WTC11 (cell line): ENCODE results near the gene SCYGR4. TPM values are rescaled to one million over a fixed set of nuclear protein-coding genes. Genes with fewer than 3 reads are reported as not detected.

ENCODE experiments used
- ATAC-seq: fragments of 200-7000 bp; cut with Tn5 transposase; 2 replicates; pipeline ENCODE4 v1.10.0; 2021; ENCODE audit warnings: mild to moderate bottlenecking, moderate library complexity
- CTCF ChIA-PET: fragments of 300-600 bp; sonication (Branson Sonifier 250); formaldehyde crosslinking; loops from one replicate; lab custom pipeline; 2021; ENCODE audit warnings: antibody characterized with exemption; lab: Charles Lee
- POLR2A ChIA-PET: fragments of 350-600 bp; sonication (Branson Sonifier 250); formaldehyde crosslinking; loops from one replicate; lab custom pipeline; 2021; ENCODE audit warnings: antibody characterized with exemption; lab: Charles Lee
- DNase-seq: peaks from one replicate; pipeline ENCODE4 v3.0.0; 2021; ENCODE audit warnings: low spot score
- H3K27ac Mint-ChIP-seq: 2 replicates; pipeline ENCODE4 v1.8.0; 2021; ENCODE audit warnings: mixed read lengths
- H3K27me3 Mint-ChIP-seq: 2 replicates; pipeline ENCODE4 v1.8.0; 2021; ENCODE audit warnings: low read depth, mild to moderate bottlenecking, moderate library complexity, mixed read lengths
- H3K36me3 Mint-ChIP-seq: 2 replicates; pipeline ENCODE4 v1.8.0; 2021; ENCODE audit warnings: mixed read lengths
- H3K4me1 Mint-ChIP-seq: 2 replicates; pipeline ENCODE4 v1.8.0; 2022; ENCODE audit warnings: mixed read lengths
- H3K4me3 Mint-ChIP-seq: 2 replicates; pipeline ENCODE4 v1.8.0; 2021; ENCODE audit warnings: mild to moderate bottlenecking, moderate library complexity, mixed read lengths
- H3K9me3 Mint-ChIP-seq: 2 replicates; pipeline ENCODE4 v1.8.0; 2021; ENCODE audit warnings: mixed read lengths
- AFF4 ChIP-seq: sonication (generic); formaldehyde crosslinking; IDR thresholded peaks from 2 replicates; pipeline ENCODE4 v1.8.1; 2023; ENCODE audit warnings: mild to moderate bottlenecking, missing genetic modification reagents, borderline replicate concordance
- AR ChIP-seq: fragments of 250-450 bp; sonication (Bioruptor Pico); IDR thresholded peaks from 2 replicates; pipeline ENCODE4 v1.9.0; 2021; ENCODE audit warnings: mild to moderate bottlenecking
- CREB1 ChIP-seq: sonication (generic); formaldehyde crosslinking; IDR thresholded peaks from 2 replicates; pipeline ENCODE4 v1.8.0; 2023; ENCODE audit warnings: mild to moderate bottlenecking, missing genetic modification reagents
- CREM ChIP-seq: sonication (generic); formaldehyde crosslinking; IDR thresholded peaks from 2 replicates; pipeline ENCODE4 v1.8.1; 2022; ENCODE audit warnings: mild to moderate bottlenecking, missing genetic modification reagents, moderate library complexity
- CTCF ChIP-seq: fragments of 200-600 bp; IDR thresholded peaks from 2 replicates; pipeline ENCODE4 v1.8.0; 2022; ENCODE audit warnings: antibody characterized with exemption
- E2F1 ChIP-seq: sonication (generic); formaldehyde crosslinking; IDR thresholded peaks from 2 replicates; pipeline ENCODE4 v1.8.0; 2022; ENCODE audit warnings: mild to moderate bottlenecking, missing genetic modification reagents
- ELF4 ChIP-seq: sonication (generic); formaldehyde crosslinking; IDR thresholded peaks from 2 replicates; pipeline ENCODE4 v1.8.1; 2022; ENCODE audit warnings: low read depth, mild to moderate bottlenecking, moderate library complexity, missing genetic modification reagents
- EMX1 ChIP-seq: fragments of 250-450 bp; sonication (Bioruptor Pico); IDR thresholded peaks from 2 replicates; pipeline ENCODE4 v1.8.0; 2021; ENCODE audit warnings: mild to moderate bottlenecking
- FOXJ3 ChIP-seq: sonication (generic); formaldehyde crosslinking; IDR thresholded peaks from 2 replicates; pipeline ENCODE4 v1.9.0; 2021; ENCODE audit warnings: missing genetic modification reagents, mild to moderate bottlenecking, borderline replicate concordance
- GTF2I ChIP-seq: fragments of 250-450 bp; sonication (Bioruptor Pico); conservative IDR thresholded peaks from 2 replicates; pipeline ENCODE4 v1.4.0; 2021; ENCODE audit warnings: mild to moderate bottlenecking
- HMGXB4 ChIP-seq: sonication (generic); formaldehyde crosslinking; IDR thresholded peaks from 2 replicates; pipeline ENCODE4 v1.8.1; 2023; ENCODE audit warnings: mild to moderate bottlenecking, moderate library complexity, missing genetic modification reagents
- JAZF1 ChIP-seq: fragments of 250-450 bp; sonication (Bioruptor Pico); IDR thresholded peaks from 2 replicates; pipeline ENCODE4 v1.9.0; 2021; ENCODE audit warnings: moderate library complexity, mild to moderate bottlenecking, inconsistent platforms
- JUN ChIP-seq: sonication (generic); formaldehyde crosslinking; IDR thresholded peaks from 2 replicates; pipeline ENCODE4 v1.8.0; 2023; ENCODE audit warnings: mild to moderate bottlenecking, missing genetic modification reagents
- MLX ChIP-seq: sonication (generic); formaldehyde crosslinking; IDR thresholded peaks from 2 replicates; pipeline ENCODE4 v1.8.1; 2023; ENCODE audit warnings: mild to moderate bottlenecking, missing genetic modification reagents, moderate library complexity
- NFYB ChIP-seq: sonication (generic); formaldehyde crosslinking; conservative IDR thresholded peaks from 2 replicates; pipeline ENCODE4 v1.8.0; 2022; ENCODE audit warnings: low read depth, missing genetic modification reagents
- OVOL2 ChIP-seq: fragments of 250-450 bp; sonication (Bioruptor Pico); IDR thresholded peaks from 2 replicates; pipeline ENCODE4 v1.9.0; 2021; ENCODE audit warnings: mild to moderate bottlenecking, borderline replicate concordance
- SP1 ChIP-seq: sonication (generic); formaldehyde crosslinking; conservative IDR thresholded peaks from 2 replicates; pipeline ENCODE4 v1.8.1; 2022; ENCODE audit warnings: missing genetic modification reagents
- TEAD4 ChIP-seq: sonication (generic); formaldehyde crosslinking; IDR thresholded peaks from 2 replicates; pipeline ENCODE4 v1.8.0; 2022; ENCODE audit warnings: mild to moderate bottlenecking, missing genetic modification reagents
- ZBTB21 ChIP-seq: sonication (generic); formaldehyde crosslinking; IDR thresholded peaks from 2 replicates; pipeline ENCODE4 v1.8.1; 2023; ENCODE audit warnings: mild to moderate bottlenecking, missing genetic modification reagents, borderline replicate concordance
- ZBTB43 ChIP-seq: sonication (generic); formaldehyde crosslinking; IDR thresholded peaks from 2 replicates; pipeline ENCODE4 v1.8.1; 2023; ENCODE audit warnings: mild to moderate bottlenecking, missing genetic modification reagents
- total RNA-seq: library from RNA; stranded (reverse); gene quantifications from 3 replicates; pipeline ENCODE4 v1.2.3, GENCODE V29; 2021

The SCYGR4 gene
- total RNA-seq, 1 experiment from 2014 or later: not detected

- H3K36me3 Mint-ChIP-seq: peaks cover 12% of the 10 kb centered on the region
- no peak for ATAC-seq
- H3K4me3 Mint-ChIP-seq: no peak overlapping the region
- DNase-seq: no peak
- H3K4me1 Mint-ChIP-seq: peaks cover 3% of the 10 kb centered on the region
- H3K27ac Mint-ChIP-seq: no peak overlapping the region
- ChIA-PET CTCF (no interaction called here), POLR2A (no interaction called here)
- TF ChIP-seq EMX1: no peak
- TF ChIP-seq ZBTB43 (CRISPR knock-in tag): no peak
- TF ChIP-seq NFYB (CRISPR knock-in tag): no peak
- no peak for TF ChIP-seq TEAD4 (CRISPR knock-in tag)
- TF ChIP-seq ELF4 (CRISPR knock-in tag): no peak
- no peak for TF ChIP-seq CTCF
- no peak for TF ChIP-seq ZBTB21 (CRISPR knock-in tag)
- no peak for TF ChIP-seq SP1 (CRISPR knock-in tag)
- TF ChIP-seq OVOL2 (CRISPR knock-in tag): no peak
- TF ChIP-seq E2F1: no peak
- no peak for TF ChIP-seq GTF2I (CRISPR knock-in tag)
- TF ChIP-seq CREB1 (CRISPR knock-in tag): no peak
- no peak for TF ChIP-seq AFF4 (CRISPR knock-in tag)
- TF ChIP-seq CREM (CRISPR knock-in tag): no peak
- no peak for TF ChIP-seq FOXJ3 (CRISPR knock-in tag)
- no peak for TF ChIP-seq HMGXB4
- TF ChIP-seq JAZF1 (CRISPR knock-in tag): no peak
- no peak for TF ChIP-seq AR (CRISPR knock-in tag)
- TF ChIP-seq JUN (CRISPR knock-in tag): no peak
- no peak for TF ChIP-seq MLX (CRISPR knock-in tag)
- H3K27me3 Mint-ChIP-seq: no peaks in the 10 kb centered on the region
- H3K9me3 Mint-ChIP-seq: peaks cover 26% of the 10 kb centered on the region
Measured at GRCh38 chr2:227578642-227579041, 38.7 kb upstream of the SCYGR4 start.
